Measurements from ENCODE around the gene TRIM44. TPM values are rescaled to one million over a fixed set of nuclear protein-coding genes. Genes with fewer than 3 reads are reported as not detected.
A peak's percentile ranks its signal among the peaks of the same experiment; 100 is the strongest.

TRIM44 gene
- total RNA-seq, 1 donor from 2014 or later = 67.0 TPM

DNA sequence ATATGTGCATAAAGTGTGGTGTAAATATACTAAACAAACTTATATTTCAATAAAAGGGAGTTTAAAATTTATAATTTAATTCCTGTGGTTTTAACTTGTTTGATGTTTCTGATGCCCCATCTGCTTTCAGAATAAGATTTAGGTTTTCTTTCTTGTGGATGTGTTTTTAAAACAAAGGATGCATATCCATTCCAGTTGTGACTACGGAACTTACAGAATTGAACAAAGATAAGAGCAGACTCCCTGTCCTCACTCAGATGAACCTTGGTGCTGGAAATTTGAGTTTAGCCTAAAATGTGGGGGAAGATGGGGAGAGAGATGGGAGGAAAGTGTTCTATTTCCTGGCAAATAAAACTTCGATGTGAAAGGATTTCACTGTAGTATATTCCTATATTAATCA lies 41.8 kb upstream of the TRIM44 start:
- CTCF ChIA-PET = no interaction called here
- Mint-ChIP-seq H3K27ac (no peak overlapping the region), H3K4me3 (peak overlapping the region; percentile 3), H3K27me3 (peaks cover 48% of the 10 kb centered on the region), H3K36me3 (ENCODE audit: low read depth) (no peaks in the 10 kb centered on the region), H3K9me3 (no peaks in the 10 kb centered on the region), H3K4me1 (peaks cover 12% of the 10 kb centered on the region)
- TF ChIP-seq, protein P1, sequence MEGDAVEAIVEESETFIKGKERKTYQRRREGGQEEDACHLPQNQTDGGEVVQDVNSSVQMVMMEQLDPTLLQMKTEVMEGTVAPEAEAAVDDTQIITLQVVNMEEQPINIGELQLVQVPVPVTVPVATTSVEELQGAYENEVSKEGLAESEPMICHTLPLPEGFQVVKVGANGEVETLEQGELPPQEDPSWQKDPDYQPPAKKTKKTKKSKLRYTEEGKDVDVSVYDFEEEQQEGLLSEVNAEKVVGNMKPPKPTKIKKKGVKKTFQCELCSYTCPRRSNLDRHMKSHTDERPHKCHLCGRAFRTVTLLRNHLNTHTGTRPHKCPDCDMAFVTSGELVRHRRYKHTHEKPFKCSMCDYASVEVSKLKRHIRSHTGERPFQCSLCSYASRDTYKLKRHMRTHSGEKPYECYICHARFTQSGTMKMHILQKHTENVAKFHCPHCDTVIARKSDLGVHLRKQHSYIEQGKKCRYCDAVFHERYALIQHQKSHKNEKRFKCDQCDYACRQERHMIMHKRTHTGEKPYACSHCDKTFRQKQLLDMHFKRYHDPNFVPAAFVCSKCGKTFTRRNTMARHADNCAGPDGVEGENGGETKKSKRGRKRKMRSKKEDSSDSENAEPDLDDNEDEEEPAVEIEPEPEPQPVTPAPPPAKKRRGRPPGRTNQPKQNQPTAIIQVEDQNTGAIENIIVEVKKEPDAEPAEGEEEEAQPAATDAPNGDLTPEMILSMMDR (IDR thresholded peaks at IDR 0.05) = no peak
- ATAC-seq (ENCODE audit: low read depth) = no peak
- DNase-seq = no peak
- intact Hi-C loops (cut with micrococcal nuclease) = loop anchor here (1.0 kb wide), 1 partner anchor 42 kb away; the partner anchor contains the start of gene TRIM44
- POLR2A ChIA-PET = no interaction called here

DNA sequence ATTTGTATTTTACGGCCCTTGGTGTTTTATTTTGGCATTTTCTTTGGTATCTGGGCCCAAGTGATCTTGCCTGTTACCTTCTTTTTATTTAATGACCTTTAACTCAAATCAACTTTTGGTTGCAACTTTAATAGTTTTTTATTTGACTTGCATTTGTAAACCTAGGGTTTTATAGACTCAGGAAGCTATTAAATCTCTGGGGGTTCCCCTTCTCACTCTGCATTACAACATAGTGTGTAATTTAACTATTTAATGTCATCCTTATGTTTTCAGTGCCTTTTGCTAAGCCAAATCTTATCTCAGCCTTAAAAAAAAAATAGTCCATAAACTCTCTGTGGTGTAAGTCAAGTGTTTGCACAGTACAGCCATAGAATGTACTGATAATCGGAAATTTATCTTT lies 41.0 kb upstream of the TRIM44 start:
- H3K9me3 Mint-ChIP-seq = no peaks in the 10 kb centered on the region
- peaks cover 52% of the 10 kb centered on the region for H3K27me3 Mint-ChIP-seq
- ATAC-seq (ENCODE audit: low read depth) = no peak
- H3K4me3 Mint-ChIP-seq = no peak overlapping the region
- no peak for DNase-seq
- H3K27ac Mint-ChIP-seq = no peak overlapping the region
- ChIA-PET POLR2A (no interaction called here), CTCF (interaction anchor here (0.8 kb wide), 1 partner anchor 200 kb away, joined by 4 read pairs; no protein-coding TSS in a partner anchor)
- no peaks in the 10 kb centered on the region for H3K36me3 Mint-ChIP-seq (ENCODE audit: low read depth)
- peaks cover 12% of the 10 kb centered on the region for H3K4me1 Mint-ChIP-seq
- intact Hi-C loops (cut with micrococcal nuclease) = no loop called here
- TF ChIP-seq, protein P1 (IDR thresholded peaks at IDR 0.05) = no peak

DNA sequence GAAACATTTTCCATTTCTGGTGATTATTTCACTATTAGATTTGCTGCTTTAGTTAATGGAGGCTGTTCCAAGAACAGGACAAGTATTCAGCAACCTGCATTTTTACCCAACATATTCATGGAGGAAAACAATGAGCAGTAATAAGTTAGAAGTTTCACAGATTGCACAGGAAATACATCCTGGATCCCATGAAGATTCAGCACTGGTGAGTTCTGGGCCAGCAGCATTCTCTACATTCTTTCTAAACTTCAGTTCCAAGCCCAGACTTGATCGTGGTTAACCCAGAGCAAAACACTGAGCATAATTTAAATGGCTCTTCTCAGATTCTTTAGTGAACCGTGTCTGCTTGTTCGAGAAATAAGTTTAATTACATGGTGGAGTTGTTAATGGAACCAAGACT lies 40.5 kb upstream of the TRIM44 start:
- no peak overlapping the region for H3K4me3 Mint-ChIP-seq
- ChIA-PET CTCF (interaction anchor here (0.8 kb wide), 1 partner anchor 200 kb away, joined by 4 read pairs; no protein-coding TSS in a partner anchor), POLR2A (no interaction called here)
- intact Hi-C loops (cut with micrococcal nuclease) = no loop called here
- peaks cover 49% of the 10 kb centered on the region for H3K27me3 Mint-ChIP-seq
- H3K9me3 Mint-ChIP-seq = no peaks in the 10 kb centered on the region
- ATAC-seq (ENCODE audit: low read depth) = no peak
- no peak overlapping the region for H3K27ac Mint-ChIP-seq
- TF ChIP-seq, protein P1 (IDR thresholded peaks at IDR 0.05) = no peak
- H3K36me3 Mint-ChIP-seq (ENCODE audit: low read depth) = no peaks in the 10 kb centered on the region
- peaks cover 12% of the 10 kb centered on the region for H3K4me1 Mint-ChIP-seq
- no peak for DNase-seq

DNA sequence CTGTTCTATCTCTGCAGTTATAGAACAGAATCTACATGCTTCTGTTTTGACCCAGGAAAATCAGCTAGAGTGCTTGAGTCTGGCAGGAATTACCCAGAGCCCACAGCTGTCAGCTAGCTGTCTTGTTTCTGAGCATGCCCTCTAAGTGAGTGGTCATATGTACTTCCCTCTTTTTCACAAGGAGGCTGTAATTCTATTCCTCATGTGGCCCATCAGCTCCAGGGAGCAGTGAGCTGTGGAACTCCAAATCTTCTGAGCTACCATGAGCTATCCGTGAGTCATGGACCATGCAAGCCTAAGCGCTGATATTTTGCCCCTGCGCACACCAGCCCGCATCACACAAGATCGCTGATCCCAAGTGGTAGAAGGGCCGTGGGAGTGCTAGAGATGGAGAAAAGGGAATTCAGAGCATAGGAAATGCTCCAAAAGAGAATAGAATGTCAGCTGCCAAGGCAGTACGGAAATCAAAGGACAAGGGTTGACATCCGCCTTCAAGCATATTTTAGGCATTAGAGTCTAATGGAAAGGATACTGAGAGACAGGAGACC lies 38.9 kb upstream of the TRIM44 start:
- intact Hi-C loops (cut with micrococcal nuclease) = no loop called here
- POLR2A ChIA-PET = no interaction called here
- CTCF ChIA-PET = no interaction called here
- ATAC-seq (ENCODE audit: low read depth) (no peak), DNase-seq (no peak)
- no peak overlapping the region for H3K27ac Mint-ChIP-seq
- H3K36me3 Mint-ChIP-seq (ENCODE audit: low read depth) = no peaks in the 10 kb centered on the region
- H3K27me3 Mint-ChIP-seq = peaks cover 48% of the 10 kb centered on the region
- TF ChIP-seq, protein P1 (IDR thresholded peaks at IDR 0.05) = no peak
- no peak overlapping the region for H3K4me3 Mint-ChIP-seq
- peaks cover 8% of the 10 kb centered on the region for H3K4me1 Mint-ChIP-seq
- H3K9me3 Mint-ChIP-seq = no peaks in the 10 kb centered on the region

DNA sequence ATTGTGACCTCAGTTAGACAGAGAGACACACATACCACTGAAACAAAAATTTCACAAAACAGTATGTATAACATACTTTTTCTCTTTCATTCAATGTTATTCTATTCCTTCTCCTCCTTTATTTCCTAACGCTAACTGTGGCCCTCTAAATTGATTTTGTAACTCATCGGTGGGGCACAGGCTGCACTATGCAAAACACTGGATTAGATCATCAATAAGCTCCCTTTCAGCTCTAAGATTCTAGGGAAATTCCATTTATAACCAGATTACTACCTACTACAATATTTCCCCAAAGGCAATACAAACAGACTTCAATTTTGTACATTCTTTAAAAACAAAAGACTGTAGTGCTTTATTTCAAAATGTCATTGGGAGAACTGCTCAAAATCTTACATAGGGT lies 38.3 kb upstream of the TRIM44 start:
- Mint-ChIP-seq H3K9me3 (no peaks in the 10 kb centered on the region), H3K4me1 (peaks cover 8% of the 10 kb centered on the region), H3K27me3 (peaks cover 50% of the 10 kb centered on the region), H3K36me3 (ENCODE audit: low read depth) (no peaks in the 10 kb centered on the region), H3K4me3 (no peak overlapping the region), H3K27ac (no peak overlapping the region)
- POLR2A ChIA-PET = no interaction called here
- intact Hi-C loops (cut with micrococcal nuclease) = no loop called here
- DNase-seq (no peak), ATAC-seq (ENCODE audit: low read depth) (no peak)
- TF ChIP-seq, protein P1 (IDR thresholded peaks at IDR 0.05) = no peak
- CTCF ChIA-PET = no interaction called here

Measured in activated B cell treated with CpG ODN at 0.5 μM for 24 hours (primary cell).